ELR (cell line): Measurements from ENCODE around the gene C5orf46.
"Not testable (repeated sequence)": the region's sequence is repeated elsewhere in the genome, so short reads cannot be mapped to it uniquely, and the experiment has no call there.

Source experiments
- DNase-seq: peaks from one replicate; pipeline ENCODE4 v3.0.0-alpha.2; 2015; ENCODE audit warnings: low read depth

C5orf46 gene

GRCh38 chr5:147893820-147894219 lies 12.5 kb downstream of the C5orf46 start:
- no peak for DNase-seq

DNA sequence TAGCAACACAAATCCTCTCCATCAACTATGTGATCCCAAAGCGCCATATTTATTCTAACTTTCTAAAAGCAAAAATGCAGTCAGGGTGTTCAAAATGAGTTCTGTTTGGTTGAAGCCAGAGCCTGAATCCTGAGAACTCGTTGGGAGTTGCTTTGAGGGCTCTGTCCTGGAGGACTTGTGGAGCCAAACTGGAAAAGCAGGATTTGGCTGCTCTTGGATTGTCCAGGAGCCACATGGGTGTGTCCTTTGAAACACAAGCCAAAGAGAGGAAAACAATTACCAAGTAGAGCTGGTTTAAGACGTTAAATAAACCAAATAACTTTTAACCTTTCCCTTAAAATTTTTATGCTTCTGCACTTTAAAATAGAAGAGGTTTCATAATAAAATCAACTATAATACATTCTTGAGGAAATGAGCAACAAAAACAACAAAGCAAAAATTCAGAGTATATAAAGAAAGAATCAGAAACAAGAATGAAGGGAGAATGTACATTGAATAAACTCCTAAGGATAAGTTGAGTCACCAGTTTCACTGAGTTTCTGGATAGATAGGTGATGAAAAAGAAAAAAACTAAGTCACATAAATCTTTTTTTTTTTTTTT lies 13.5 kb downstream of the C5orf46 start:
- no peak for DNase-seq

DNA sequence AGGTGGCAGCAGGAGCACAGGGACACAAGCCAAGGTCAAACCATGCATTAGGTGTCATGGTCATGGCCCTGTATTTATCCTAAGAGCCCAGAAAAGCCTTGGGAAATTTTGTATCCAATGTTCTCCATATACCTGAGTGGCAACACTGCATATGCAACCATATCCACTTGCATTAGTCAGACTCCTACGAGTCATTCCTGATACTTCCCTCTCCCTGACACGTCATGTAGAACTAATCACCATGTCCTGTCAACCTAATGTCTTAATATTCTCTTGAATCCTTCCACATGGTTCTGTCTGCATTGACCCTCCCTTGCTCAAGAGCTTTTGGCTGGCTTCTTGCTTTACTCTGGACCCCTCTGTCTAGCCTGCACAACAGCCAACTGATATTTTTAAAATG lies 18.4 kb downstream of the C5orf46 start:
- DNase-seq = peak; percentile 36

DNA sequence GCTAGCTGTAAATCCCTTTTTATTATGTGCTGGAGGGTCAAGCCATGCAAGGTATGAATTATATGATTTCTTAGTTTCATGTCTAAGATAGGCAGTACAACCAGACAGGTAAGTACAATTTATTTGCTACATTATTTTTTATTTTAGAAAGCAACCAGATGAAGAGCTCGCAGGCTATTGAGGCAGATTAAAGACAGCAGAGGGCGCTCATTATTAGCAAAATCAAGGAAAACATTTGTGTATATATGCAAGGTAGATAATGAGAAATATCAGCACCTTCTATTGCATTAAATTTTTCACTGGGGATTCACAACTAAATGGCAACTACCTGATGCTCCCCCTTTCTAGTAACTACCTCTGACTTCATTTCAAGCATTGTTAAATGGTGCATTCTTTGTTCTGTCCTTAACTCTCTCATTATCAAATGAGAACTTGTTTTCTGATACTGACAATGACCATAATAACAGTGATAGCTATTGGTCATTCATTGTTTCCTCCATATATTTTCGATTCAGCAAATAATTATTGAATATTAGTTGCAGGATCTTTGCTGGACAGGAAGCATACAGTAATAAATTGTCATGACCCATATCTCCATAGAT lies 19.2 kb downstream of the C5orf46 start:
- peak; percentile 25 for DNase-seq

- DNase-seq = no peak
Measured at GRCh38 chr5:147882586-147883313, 23.6 kb downstream of the C5orf46 start.

- no peak for DNase-seq
Measured at GRCh38 chr5:147880487-147880886, 25.9 kb downstream of the C5orf46 start.

GRCh38 chr5:147879784-147880183 lies 26.6 kb downstream of the C5orf46 start:
- DNase-seq = no peak

DNA sequence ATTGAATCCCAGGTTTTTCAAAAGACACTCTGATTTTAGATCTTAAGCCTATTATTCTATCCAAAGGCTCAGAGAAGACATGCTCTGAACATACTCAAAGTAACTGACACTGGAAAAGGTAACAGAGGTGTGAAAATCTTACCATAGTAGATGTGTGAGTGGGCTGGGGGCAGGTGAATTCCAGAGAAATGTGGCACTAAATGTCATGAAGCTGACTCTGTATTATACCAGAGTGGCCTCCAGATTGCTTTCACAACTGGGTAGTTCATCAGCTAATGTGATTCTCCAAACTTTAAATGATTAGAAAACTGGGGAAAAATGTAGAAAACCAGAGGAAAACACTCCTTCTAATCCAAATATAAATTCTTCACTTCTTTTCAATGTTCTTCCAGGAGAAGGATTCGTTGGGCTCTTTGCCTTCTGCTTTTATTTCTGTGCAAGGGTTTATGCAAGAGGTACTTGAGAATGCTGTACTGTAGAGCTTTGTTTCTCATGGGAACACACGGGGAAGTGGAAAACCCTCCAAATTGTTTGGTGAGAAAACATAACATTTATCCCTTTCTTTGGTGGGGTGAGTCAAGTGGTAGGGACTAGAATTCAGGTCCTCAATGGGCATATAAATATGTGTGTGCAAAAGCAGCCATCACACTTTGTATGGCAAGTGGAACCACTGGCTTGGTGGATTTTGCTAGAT lies 28.1 kb downstream of the C5orf46 start, which contains the start of gene SCGB3A2:
SCGB3A2 (plus strand) TSS at position 646 of the 694 bp plus-strand sequence. CDS start 93 bp downstream, outside the sequence.
- no peak for DNase-seq

GRCh38 chr5:147876626-147877025 lies 29.7 kb downstream of the C5orf46 start:
- DNase-seq = no peak

DNA sequence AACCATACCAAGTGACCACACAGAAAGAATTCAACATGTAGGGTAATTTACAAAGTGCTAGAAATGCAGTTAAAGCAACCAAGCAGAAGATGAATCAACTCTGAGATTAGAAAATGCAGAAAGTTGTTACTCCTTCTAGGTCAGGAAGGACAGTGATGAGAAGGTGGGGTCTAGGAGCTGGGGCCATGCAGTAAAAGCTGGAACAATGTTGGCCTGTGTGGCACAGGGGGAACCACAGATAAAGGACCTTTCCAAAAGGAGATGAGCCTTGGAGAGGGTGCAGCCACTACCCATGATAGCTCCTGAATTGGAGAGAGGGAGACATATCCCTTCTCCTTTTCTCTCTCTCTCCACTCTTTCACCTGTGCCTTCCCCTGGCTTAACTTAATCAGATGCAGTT lies 30.2 kb downstream of the C5orf46 start:
- no peak for DNase-seq

- no peak for DNase-seq
Measured at GRCh38 chr5:147874910-147875367, 31.4 kb downstream of the C5orf46 start.

DNA sequence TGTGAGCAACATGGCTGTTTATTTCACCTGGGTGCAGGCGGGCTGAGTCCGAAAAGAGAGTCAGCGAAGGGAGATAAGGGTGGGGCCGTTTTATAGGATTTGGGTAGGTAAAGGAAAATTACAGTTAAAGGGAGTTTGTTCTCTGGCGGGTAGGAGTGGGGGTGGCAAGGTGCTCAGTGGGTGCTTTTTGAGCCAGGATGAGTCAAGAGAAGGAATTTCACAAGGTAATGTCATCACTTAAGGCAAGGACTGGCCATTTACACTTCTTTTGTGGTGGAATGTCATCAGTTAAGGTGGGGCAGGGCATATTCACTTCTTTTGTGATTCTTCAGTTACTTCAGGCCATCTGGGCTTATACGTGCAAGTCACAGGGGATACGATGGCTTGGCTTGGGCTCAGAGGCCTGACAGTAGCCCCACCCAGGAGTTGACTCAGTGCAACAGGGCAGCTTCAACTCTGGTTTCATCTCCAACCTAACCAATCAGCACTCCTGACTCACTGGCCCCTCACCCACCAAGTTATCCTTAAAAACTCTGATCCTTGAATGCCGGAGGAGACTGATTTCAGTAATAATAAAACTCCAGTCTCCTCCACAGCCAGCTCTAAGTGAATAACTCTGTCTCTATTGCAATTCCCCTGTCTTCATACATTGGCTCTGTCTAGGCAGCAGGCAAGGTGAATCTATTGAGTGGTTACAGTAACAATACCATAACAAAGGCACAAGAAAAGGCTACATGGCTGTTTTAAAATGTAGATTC lies 32.0 kb downstream of the C5orf46 start:
- not testable (repeated sequence) for DNase-seq

DNA sequence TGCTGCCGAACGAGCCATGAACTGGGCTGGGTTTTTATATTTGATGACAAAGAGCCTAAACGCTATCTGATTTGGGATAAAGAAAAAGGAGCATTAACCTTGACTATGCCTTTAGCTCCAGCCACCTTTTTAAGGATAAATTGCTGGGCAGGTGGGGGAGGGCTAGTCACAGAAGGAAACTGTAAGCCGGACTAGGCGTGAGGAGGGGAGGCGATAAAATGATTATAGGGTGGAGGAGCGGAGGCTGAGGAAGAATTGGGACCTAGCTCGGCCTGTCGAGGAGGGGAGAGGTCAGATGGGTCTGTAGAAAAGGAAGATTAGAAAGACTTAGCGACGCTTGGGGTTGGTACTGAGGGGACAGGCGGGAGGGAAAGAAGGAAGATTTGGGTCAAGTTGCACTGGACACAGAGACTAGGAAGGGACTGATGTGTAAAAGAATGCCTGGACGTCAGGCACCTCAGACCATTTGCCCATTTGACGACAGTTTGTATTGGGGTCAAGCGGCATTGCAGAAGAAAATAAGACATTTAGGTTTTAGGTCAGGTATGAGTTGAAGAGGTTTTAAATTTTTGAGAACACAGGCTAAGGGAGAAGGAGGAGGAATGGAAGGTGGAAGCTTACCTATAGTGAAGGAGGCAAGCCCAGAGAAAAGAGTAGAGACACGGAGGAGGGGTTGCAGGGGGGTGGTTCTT lies 33.4 kb downstream of the C5orf46 start:
- not testable (repeated sequence) for DNase-seq

DNA sequence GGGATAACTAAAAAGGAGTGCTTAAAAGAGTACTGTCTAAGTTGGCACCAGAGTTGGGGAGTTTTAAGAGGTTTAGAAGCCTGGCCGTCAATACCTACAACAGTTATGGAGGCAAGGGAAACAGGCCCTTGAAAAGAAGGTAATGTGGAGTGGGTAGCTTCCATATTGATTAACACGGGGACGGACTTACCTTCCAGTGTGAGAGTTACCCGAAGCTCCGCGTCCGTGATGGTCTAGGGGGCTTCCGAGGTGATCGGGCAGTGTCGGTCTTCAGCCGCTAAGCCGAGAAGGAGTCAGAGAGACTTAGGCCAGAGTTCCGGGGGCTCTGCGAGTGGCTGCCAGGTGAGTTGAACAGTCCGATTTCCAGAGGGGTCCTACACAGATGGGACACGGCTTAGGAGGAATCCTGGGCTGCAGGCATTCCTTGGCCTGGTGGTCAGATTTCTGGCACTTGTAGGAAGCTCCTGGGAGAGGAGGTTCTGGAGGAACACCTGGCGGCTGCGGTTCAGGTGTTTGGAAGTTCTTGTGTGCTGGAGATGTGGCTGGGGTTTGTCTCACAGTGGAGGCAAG lies 34.3 kb downstream of the C5orf46 start:
- DNase-seq = not testable (repeated sequence)

DNA sequence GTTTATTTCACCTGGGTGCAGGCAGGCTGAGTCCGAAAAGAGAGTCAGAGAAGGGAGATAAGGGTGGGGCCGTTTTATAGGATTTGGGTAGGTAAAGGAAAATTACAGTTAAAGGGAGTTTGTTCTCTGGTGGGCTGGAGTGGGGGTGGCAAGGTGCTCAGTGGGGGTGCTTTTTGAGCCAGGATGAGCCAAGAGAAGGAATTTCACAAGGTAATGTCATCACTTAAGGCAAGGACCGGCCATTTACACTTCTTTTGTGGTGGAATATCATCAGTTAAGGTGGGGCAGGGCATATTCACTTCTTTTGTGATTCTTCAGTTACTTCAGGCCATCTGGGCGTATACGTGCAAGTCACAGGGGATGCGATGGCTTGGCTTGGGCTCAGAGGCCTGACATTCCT lies 36.4 kb downstream of the C5orf46 start:
- not testable (repeated sequence) for DNase-seq

DNA sequence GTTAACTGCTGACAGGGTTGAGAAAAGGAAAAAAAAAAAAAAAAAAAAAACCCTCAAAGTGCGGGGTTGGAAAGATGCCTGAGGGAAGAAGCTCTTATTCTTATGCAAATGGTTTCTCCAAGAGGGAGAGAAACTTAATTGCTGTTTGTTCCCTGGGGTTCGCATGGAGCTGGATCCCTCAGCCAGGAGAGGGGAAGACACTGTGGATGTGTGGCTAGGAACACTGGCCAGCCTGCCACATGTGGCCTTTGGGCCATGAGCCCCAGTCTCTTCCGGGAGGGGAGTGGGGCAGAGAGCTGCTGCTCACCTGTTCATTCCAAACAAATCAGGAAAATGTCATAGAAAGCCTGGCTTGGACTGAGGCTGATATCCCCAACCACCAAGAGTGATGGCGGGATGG lies 37.2 kb downstream of the C5orf46 start:
- no peak for DNase-seq

DNA sequence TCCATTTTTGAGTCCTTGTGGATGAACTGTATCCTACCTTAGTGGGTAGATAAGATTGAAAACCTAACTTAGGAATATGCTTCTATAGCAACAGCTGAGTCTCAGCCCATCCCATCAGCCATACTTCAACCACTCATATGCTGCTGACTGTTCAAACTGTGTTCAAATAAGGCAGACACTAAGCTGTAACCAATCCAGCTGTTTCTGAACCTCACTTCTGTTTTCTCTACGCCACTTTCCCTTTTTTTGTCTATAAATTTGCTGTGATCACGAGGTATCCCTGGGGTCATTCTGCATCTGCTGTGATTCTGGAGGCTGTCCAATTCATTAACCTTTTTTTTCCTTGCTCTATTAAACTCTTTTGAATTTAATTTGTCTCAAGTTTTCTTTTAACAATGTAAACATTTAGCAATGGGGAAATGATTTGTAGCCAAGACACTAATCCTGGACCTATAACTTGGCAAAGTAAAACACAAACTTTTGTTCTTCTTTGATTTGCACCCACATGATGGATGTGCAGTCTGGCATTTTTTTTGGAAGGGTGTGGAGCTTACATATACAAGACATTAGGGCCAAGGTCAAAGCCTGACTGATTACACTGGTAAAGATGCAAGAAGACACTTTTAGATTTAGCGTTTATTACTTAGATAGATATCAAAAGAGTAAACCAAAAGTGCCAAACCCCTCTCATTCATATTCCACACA lies 42.7 kb downstream of the C5orf46 start:
- DNase-seq = no peak

- no peak for DNase-seq
Measured at GRCh38 chr5:147860641-147861025, 45.7 kb downstream of the C5orf46 start.

DNA sequence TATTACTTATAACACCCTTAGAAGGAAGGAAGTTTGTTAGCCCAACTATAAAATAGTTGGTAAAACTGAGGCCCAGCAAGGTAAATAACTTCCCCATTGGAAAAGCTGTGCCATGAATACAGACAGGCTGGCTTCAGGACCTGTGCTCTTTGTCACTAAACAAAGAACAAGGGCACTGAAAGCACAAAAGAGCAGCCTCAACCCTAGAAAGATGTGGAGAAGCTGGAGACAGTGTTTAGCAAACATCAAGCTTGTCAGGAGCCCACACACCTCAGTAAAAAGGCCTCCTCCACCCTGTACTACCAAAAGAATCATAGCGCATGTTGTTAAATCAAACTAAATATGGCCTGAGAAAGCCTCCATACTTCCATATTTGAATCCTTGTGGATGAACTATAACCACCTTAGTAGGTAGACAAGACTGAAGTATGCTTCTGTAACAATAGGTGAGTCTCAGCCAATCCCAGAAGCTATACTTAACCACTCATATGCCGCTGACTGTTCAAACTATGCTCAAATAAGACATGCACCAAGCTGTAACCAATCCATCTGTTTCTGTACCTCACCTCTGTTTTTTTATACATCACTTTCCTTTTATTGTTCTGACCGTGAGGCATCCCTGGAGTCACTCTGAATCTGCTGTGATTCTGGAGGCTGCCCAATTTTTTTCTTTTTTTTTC lies 46.2 kb downstream of the C5orf46 start:
- no peak for DNase-seq

DNA sequence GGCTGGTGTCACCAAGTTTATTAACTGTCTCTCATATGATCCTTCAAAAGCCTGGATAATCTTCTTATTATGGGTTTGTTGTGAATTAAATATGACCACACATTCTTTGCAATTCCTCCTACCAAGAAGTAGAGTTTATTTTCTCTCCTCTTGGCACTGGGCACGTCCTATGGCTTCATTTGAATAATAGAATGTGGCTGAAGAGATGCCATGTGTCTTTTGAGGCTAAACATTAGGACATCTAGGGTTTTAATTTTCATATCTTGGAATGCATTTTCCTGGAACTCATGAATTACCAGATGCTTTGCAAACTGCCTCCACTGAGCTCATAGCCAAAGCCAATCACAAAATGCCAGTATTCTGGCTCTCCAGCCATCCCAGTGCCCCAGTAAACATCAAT lies 47.8 kb downstream of the C5orf46 start:
- no peak for DNase-seq
